Body of pancreas (tissue), 4 donors: ENCODE measurements around the gene MRGPRD. TPM values are rescaled to one million over a fixed set of nuclear protein-coding genes. Genes with fewer than 3 reads are reported as not detected.

Source experiments
- ATAC-seq: fragments of 150-250 bp; one replicate; pipeline ENCODE4 v1.9.1; 2016
- DNase-seq, 4 donors: peaks; one replicate each; pipeline ENCODE4 v3.0.0-alpha.2; 2019
- H3K27ac ChIP-seq, 4 donors: fragments of 200-600 bp; sonication (generic); 1 replicate in 3 of 4; 2 replicates in 1 of 4; pipeline versions ENCODE4 v1.5.1 to v1.6.1; 2016 to 2019; ENCODE audit warnings: mild to moderate bottlenecking in 1 of 4, mixed read lengths in 1 of 4, moderate library complexity in 1 of 4
- H3K27me3 ChIP-seq, 2 donors: fragments of 200-600 bp; sonication (generic); one replicate each; pipeline ENCODE4 v1.6.0; 2016; ENCODE audit warnings: mild to moderate bottlenecking in 1 of 2
- H3K36me3 ChIP-seq, 2 donors: fragments of 200-600 bp; sonication (generic); replicated peaks in 1 of 2; 2 replicates each; pipeline ENCODE4 v1.5.1; 2016; ENCODE audit warnings: low read depth in 2 of 2; ENCODE audit not compliant: insufficient read depth in 1 of 2
- H3K4me1 ChIP-seq: fragments of 200-600 bp; sonication (generic); one replicate; pipeline ENCODE4 v1.6.0; 2016
- H3K4me3 ChIP-seq, 2 donors: fragments of 200-600 bp; sonication (generic); 1 replicate in 1 of 2; 2 replicates in 1 of 2; pipeline ENCODE4 v1.5.1; 2016 to 2019
- H3K9me3 ChIP-seq, 3 donors: fragments of 200-600 bp; sonication (generic); 1 replicate in 2 of 3; 2 replicates in 1 of 3; pipeline ENCODE4 v1.5.1; 2016
- POLR2A ChIP-seq, 3 donors: fragments of 450-650 bp; IDR thresholded peaks; one replicate each; pipeline ENCODE4 v1.6.1; 2016; ENCODE audit warnings: antibody characterized with exemption in 3 of 3, mild to moderate bottlenecking in 2 of 3
- WGBS, 2 donors: methylation state at CpG; one replicate each; pipeline ENCODE4 v1.1.5; 2017; 5-methylcytosine and 5-hydroxymethylcytosine counted together
- intact Hi-C: fragments of 100-400 bp; cut with DNase I; formaldehyde crosslinking; loops from one replicate; pipeline ENCODE4 v1.15.1; 2023
- total RNA-seq, 2 donors: library from RNA; depleted of rRNA; stranded (reverse); fragments of >200 nt; gene quantifications; one replicate each; pipeline ENCODE4 v1.1.0, GENCODE V29; 2016
- TF ChIP-seq, protein P1 (sequence below), 7 experiments: fragments of 450-650 bp in 4 of 7; fragments of 200-600 bp in 3 of 7; sonication (generic) in 3 of 7; IDR thresholded peaks; one replicate each; pipeline ENCODE4 v1.5.1; 2016 to 2019; ENCODE audit warnings: antibody characterized with exemption in 7 of 7

Gene MRGPRD
- total RNA-seq, 2 donors from 2014 or later: not detected

DNA sequence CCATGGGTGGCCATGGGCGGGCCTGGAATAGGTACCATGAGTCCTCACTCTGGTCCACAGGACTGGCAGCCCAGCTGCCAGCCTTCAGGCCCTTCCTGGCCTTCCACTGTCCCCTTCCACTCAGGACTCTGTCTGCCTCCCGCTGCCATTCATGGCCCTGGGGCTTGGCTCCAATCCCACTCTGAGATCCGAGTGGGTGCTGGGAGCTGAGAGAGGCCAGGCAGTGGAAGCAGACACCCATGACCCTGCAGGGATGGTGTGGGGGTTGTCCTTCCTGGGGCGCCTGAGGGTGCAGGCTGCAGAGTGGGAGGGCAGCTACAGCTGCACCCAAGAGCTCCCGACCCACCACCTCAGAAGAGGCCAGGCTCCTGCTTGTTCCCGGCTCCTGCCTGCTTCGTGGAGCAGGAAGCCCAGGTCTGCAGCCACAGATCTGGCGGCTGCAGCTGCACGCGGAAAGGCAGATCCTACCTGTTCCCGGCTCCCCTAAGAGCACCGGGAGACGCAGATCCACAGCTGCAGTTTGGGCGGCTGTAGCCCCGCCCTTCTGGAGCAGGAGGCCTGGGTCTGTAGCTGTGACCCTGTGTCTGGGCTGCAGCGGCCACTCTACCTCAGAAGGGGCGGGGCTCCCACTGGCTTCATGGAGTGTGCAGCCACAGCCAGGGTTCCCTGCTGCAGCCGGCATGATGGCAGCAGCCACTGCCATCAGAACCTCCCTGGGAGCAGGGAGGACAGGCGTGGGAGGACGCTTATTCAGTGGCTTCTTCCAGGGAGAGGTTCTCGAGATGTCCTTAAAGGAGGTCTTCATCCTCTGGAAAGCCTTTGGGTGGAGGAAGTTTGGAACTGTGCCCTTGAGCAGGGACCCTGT lies 49.6 kb downstream of the MRGPRD start:
- H3K4me1 ChIP-seq: no peaks in the 10 kb centered on the region
- no peaks in the 10 kb centered on the region for H3K27me3 ChIP-seq
- H3K4me3 ChIP-seq: no peak overlapping the region
- no peak for TF ChIP-seq POLR2A (IDR thresholded peaks at IDR 0.05)
- TF ChIP-seq, protein P1, sequence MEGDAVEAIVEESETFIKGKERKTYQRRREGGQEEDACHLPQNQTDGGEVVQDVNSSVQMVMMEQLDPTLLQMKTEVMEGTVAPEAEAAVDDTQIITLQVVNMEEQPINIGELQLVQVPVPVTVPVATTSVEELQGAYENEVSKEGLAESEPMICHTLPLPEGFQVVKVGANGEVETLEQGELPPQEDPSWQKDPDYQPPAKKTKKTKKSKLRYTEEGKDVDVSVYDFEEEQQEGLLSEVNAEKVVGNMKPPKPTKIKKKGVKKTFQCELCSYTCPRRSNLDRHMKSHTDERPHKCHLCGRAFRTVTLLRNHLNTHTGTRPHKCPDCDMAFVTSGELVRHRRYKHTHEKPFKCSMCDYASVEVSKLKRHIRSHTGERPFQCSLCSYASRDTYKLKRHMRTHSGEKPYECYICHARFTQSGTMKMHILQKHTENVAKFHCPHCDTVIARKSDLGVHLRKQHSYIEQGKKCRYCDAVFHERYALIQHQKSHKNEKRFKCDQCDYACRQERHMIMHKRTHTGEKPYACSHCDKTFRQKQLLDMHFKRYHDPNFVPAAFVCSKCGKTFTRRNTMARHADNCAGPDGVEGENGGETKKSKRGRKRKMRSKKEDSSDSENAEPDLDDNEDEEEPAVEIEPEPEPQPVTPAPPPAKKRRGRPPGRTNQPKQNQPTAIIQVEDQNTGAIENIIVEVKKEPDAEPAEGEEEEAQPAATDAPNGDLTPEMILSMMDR (IDR thresholded peaks at IDR 0.05): no peak
- DNase-seq: no peak
- no peak for ATAC-seq
- 85 to 93% methylated on average over 7 to 15 of the region's 21 CpGs for WGBS, 2 donors
- no peaks in the 10 kb centered on the region for H3K9me3 ChIP-seq
- peaks cover 0 to 16% of the 10 kb centered on the region in 2 donors for H3K36me3 ChIP-seq
- intact Hi-C loops: no loop called here
- no peak overlapping the region for H3K27ac ChIP-seq

Other genes with a start within 250 kb of the MRGPRD start
- 1 to 10 TPM; 1.6 to 7.9 TPM for gene TESMIN, start 229.5 kb downstream of the MRGPRD start, total RNA-seq
- 10 to 100 TPM; 35.6 to 40.7 TPM for gene CPT1A, start 139.1 kb downstream of the MRGPRD start, total RNA-seq
- gene MRPL21, start 77.2 kb downstream of the MRGPRD start, total RNA-seq: 10 to 100 TPM; 21.8 to 45.7 TPM
- gene IGHMBP2, start 77.1 kb downstream of the MRGPRD start, total RNA-seq: 10 to 100 TPM in 1 of 2 donors, 1 to 10 TPM in 1; 6.2 to 17.1 TPM
- 1 to 10 TPM; 4.7 to 7.6 TPM for gene MRGPRF, start 32.3 kb upstream of the MRGPRD start, total RNA-seq
- 10 to 100 TPM; 10.9 to 18.9 TPM for gene TPCN2, start 67.9 kb upstream of the MRGPRD start, total RNA-seq
- 10 to 100 TPM in 1 of 2 donors, 1 to 10 TPM in 1; 8.9 to 15.6 TPM for gene SMIM38, start 174.9 kb upstream of the MRGPRD start, total RNA-seq